Vagina (tissue), 2 donors: Measurements from ENCODE around the gene MID1IP1. TPM values are rescaled to one million over a fixed set of nuclear protein-coding genes. Genes with fewer than 3 reads are reported as not detected.

ENCODE experiments used
- DNase-seq, 2 donors: peaks; one replicate each; pipeline ENCODE4 v3.0.0-alpha.2; 2017; ENCODE audit errors: extremely low spot score in 2 of 2
- H3K27ac ChIP-seq: fragments of 200-600 bp; sonication (generic); one replicate; pipeline ENCODE4 v1.5.1; 2019
- H3K27me3 ChIP-seq: fragments of 200-600 bp; sonication (generic); one replicate; pipeline ENCODE4 v1.5.1; 2019
- H3K36me3 ChIP-seq, 2 donors: fragments of 200-600 bp; sonication (generic); one replicate each; pipeline ENCODE4 v1.5.1; 2017 to 2019
- H3K4me1 ChIP-seq: fragments of 200-600 bp; sonication (generic); one replicate; pipeline ENCODE4 v1.5.1; 2019
- H3K4me3 ChIP-seq, 2 donors: fragments of 200-600 bp; sonication (generic); 1 replicate in 1 of 2; 2 replicates in 1 of 2; pipeline ENCODE4 v1.5.1; 2016 to 2019
- H3K9me3 ChIP-seq: fragments of 200-600 bp; sonication (generic); one replicate; pipeline ENCODE4 v1.5.1; 2019
- POLR2A ChIP-seq, 2 donors: fragments of 450-650 bp; IDR thresholded peaks; one replicate each; pipeline ENCODE4 v1.6.1; 2017; ENCODE audit warnings: antibody characterized with exemption in 2 of 2, mild to moderate bottlenecking in 2 of 2, moderate library complexity in 2 of 2
- POLR2AphosphoS5 ChIP-seq, 2 donors: sonication (generic); formaldehyde crosslinking; IDR thresholded peaks; one replicate each; pipeline ENCODE4 v1.9.0; 2017; ENCODE audit warnings: antibody characterized with exemption in 2 of 2, mild to moderate bottlenecking in 2 of 2, low read depth in 1 of 2; ENCODE audit not compliant: insufficient read depth in 1 of 2
- intact Hi-C: fragments of 100-400 bp; cut with DNase I; formaldehyde crosslinking; loops from one replicate; pipeline ENCODE4 v1.15.1; 2023
- total RNA-seq: library from RNA; depleted of rRNA; stranded (reverse); fragments of >200 nt; gene quantifications from one replicate; pipeline ENCODE4 v1.2.3, GENCODE V29; 2016
- TF ChIP-seq, protein P1 (sequence below), 3 experiments: fragments of 450-650 bp in 2 of 3; fragments of 200-600 bp in 1 of 3; sonication (generic) in 1 of 3; IDR thresholded peaks; one replicate each; pipeline ENCODE4 v1.5.1; 2017 to 2019; ENCODE audit warnings: antibody characterized with exemption in 3 of 3, mild to moderate bottlenecking in 2 of 3, moderate library complexity in 2 of 3

MID1IP1 gene
- total RNA-seq, 1 donor from 2014 or later = 48.9 TPM

DNA sequence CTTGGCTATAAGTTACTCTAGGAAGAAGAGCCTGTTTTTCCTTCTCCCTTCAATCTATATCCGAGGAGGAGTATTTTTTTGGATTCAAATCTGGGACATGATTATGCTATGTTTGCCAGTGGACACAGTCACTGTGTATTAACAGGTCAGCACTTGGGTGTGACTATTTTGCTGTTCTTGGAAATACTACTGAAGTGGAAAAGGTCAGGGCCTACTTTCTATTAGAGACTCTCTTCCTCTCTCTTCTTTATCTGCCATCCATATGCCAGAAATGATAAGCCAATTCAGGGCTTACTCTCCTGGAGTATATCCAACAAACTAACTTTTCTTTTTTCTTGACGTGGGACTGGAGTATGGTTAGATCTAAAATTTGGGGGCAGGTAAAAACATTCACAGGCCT is 40.5 kb downstream of the MID1IP1 start:
- Histone ChIP-seq H3K36me3 (no peaks in the 10 kb centered on the region), H3K27me3 (no peaks in the 10 kb centered on the region), H3K4me1 (no peaks in the 10 kb centered on the region), H3K4me3 (no peak overlapping the region), H3K9me3 (no peaks in the 10 kb centered on the region), H3K27ac (no peak overlapping the region)
- intact Hi-C loops = no loop called here
- no peak for DNase-seq
- TF ChIP-seq POLR2AphosphoS5 (IDR thresholded peaks at IDR 0.05; ENCODE audit: insufficient read depth in 1 of 2, low read depth in 1 of 2) (no peak), POLR2A (IDR thresholded peaks at IDR 0.05) (no peak)

- no peaks in the 10 kb centered on the region for H3K36me3 ChIP-seq
- no peak for TF ChIP-seq POLR2A (IDR thresholded peaks at IDR 0.05)
- TF ChIP-seq, protein P1, sequence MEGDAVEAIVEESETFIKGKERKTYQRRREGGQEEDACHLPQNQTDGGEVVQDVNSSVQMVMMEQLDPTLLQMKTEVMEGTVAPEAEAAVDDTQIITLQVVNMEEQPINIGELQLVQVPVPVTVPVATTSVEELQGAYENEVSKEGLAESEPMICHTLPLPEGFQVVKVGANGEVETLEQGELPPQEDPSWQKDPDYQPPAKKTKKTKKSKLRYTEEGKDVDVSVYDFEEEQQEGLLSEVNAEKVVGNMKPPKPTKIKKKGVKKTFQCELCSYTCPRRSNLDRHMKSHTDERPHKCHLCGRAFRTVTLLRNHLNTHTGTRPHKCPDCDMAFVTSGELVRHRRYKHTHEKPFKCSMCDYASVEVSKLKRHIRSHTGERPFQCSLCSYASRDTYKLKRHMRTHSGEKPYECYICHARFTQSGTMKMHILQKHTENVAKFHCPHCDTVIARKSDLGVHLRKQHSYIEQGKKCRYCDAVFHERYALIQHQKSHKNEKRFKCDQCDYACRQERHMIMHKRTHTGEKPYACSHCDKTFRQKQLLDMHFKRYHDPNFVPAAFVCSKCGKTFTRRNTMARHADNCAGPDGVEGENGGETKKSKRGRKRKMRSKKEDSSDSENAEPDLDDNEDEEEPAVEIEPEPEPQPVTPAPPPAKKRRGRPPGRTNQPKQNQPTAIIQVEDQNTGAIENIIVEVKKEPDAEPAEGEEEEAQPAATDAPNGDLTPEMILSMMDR (IDR thresholded peaks at IDR 0.05) = no peak
- H3K4me1 ChIP-seq = no peaks in the 10 kb centered on the region
- no peaks in the 10 kb centered on the region for H3K9me3 ChIP-seq
- intact Hi-C loops = no loop called here
- no peak overlapping the region for H3K27ac ChIP-seq
- no peaks in the 10 kb centered on the region for H3K27me3 ChIP-seq
- DNase-seq = no peak
- H3K4me3 ChIP-seq = no peak overlapping the region
These were observed 44.2 kb downstream of the MID1IP1 start for GRCh38 chrX:38845426-38845825.

DNA sequence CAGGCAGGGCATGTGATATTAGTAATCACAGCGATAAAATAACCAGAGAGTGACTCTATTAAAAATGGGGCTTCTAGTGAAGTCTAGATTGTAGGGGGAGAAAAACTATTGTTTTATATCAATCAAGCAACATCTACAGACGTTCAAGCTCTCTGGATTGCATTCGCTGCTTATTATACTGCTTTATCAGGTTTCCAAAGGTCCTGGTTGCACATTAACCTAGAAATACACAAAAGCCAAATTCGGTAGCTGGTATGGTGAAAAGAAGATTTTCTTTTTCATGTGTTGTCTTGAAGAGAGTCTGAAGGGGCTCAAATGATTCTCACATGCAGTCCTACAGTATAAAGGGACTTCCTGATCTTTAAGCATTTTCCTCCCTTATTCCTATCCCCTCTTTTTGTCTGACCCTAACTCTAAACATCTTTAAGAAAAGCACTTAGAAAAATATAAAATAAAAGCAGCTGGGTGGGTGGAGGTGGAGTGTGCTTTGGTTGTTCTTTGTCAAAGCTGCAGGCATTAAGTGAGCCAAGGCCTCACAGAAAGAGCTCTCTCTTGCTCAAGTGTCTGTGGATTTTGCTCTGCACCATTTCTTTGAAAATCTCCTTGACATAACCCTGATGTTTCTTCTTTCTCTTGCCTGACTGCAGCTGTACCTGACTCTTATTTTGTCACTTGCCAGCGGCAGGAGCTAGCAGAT is 46.1 kb downstream of the MID1IP1 start:
- Histone ChIP-seq H3K9me3 (no peaks in the 10 kb centered on the region), H3K4me1 (no peaks in the 10 kb centered on the region), H3K36me3 (no peaks in the 10 kb centered on the region), H3K27me3 (no peaks in the 10 kb centered on the region), H3K27ac (no peak overlapping the region), H3K4me3 (no peak overlapping the region)
- no peak for DNase-seq
- intact Hi-C loops = loop anchor here (1.0 kb wide), 1 partner anchor 10 kb away; no protein-coding TSS in a partner anchor
- TF ChIP-seq POLR2A (IDR thresholded peaks at IDR 0.05) (no peak), POLR2AphosphoS5 (IDR thresholded peaks at IDR 0.05; ENCODE audit: insufficient read depth in 1 of 2, low read depth in 1 of 2) (no peak)
- TF ChIP-seq, protein P1 (IDR thresholded peaks at IDR 0.05) = no peak

- Histone ChIP-seq H3K4me3 (no peak overlapping the region), H3K27me3 (no peaks in the 10 kb centered on the region), H3K36me3 (no peaks in the 10 kb centered on the region), H3K27ac (no peak overlapping the region), H3K4me1 (no peaks in the 10 kb centered on the region), H3K9me3 (no peaks in the 10 kb centered on the region)
- TF ChIP-seq POLR2A (IDR thresholded peaks at IDR 0.05) = no peak
- TF ChIP-seq, protein P1 (IDR thresholded peaks at IDR 0.05) = no peak
- TF ChIP-seq POLR2AphosphoS5 (IDR thresholded peaks at IDR 0.05; ENCODE audit: insufficient read depth in 1 of 2, low read depth in 1 of 2) = no peak
- intact Hi-C loops = loop anchor here (1.0 kb wide), 1 partner anchor 11 kb away; no protein-coding TSS in a partner anchor
- no peak for DNase-seq
These were observed 46.6 kb downstream of the MID1IP1 start for GRCh38 chrX:38847903-38848230.

DNA sequence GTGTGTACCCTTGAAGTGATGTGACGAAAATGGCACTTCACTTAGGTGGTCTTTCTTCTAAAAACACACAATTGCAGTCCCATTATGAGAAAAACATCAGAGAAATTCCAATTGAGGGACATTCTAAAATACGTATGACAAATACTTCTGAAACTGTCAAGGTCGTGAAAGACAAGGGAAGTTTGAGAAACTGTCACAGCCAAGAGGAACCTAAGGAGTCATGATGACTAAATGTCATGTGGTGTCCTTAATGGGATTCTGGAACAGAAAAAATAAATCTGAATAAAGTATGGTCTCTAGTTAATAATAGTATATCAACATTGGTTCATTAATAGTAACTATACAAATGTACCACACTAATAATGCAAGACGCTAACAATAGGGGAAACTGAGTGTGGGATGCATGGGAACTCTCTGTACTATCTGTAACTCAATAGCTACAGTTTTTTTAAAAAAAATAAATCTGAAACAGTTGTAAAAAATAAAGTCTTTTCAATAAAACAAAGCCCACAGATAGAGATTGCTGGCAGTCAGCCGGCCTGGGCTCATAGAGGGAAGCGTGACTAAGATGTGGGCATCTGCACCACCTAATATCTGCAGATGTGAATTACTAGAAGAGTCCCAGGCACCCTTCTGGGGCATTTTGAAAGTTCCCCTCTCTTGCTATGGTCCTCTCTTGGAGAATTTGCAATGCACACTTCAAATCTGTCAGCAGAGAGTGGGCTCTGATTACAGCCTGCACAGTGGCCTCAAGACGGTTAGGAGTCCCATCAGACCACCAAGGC is 47.6 kb downstream of the MID1IP1 start:
- H3K27me3 ChIP-seq = no peaks in the 10 kb centered on the region
- H3K27ac ChIP-seq = no peak overlapping the region
- no peak for DNase-seq
- H3K4me1 ChIP-seq = no peaks in the 10 kb centered on the region
- intact Hi-C loops = no loop called here
- no peaks in the 10 kb centered on the region for H3K36me3 ChIP-seq
- no peaks in the 10 kb centered on the region for H3K9me3 ChIP-seq
- H3K4me3 ChIP-seq = no peak overlapping the region
- TF ChIP-seq POLR2A (IDR thresholded peaks at IDR 0.05) = no peak
